Smooth muscle cell (in vitro differentiated cells): Measurements from ENCODE around the gene KLK14. TPM values are rescaled to one million over a fixed set of nuclear protein-coding genes. Genes with fewer than 3 reads are reported as not detected.

Experiments used
- DNase-seq: peaks from one replicate; lab custom pipeline; 2025; ENCODE audit not compliant: unreplicated experiment; lab: John Stamatoyannopoulos, UW
- H2AFZ ChIP-seq: fragments of 200-600 bp; sonication (generic); 2 replicates; pipeline ENCODE4 v1.6.0; 2016; ENCODE audit warnings: antibody characterized with exemption, low read depth, mild to moderate bottlenecking
- H3F3A ChIP-seq: fragments of 200-600 bp; sonication (generic); 2 replicates; pipeline ENCODE4 v1.6.0; 2017; ENCODE audit warnings: antibody characterized with exemption, low read depth
- H3K27ac ChIP-seq: fragments of 200-600 bp; sonication (generic); 2 replicates; pipeline ENCODE4 v1.5.1; 2016; ENCODE audit warnings: low read depth, mild to moderate bottlenecking
- H3K27me3 ChIP-seq: fragments of 200-600 bp; sonication (generic); 2 replicates; pipeline ENCODE4 v1.6.1; 2016; ENCODE audit warnings: low read depth, mild to moderate bottlenecking
- H3K36me3 ChIP-seq: fragments of 200-600 bp; sonication (generic); 2 replicates; pipeline ENCODE4 v1.5.1; 2016; ENCODE audit warnings: low read depth
- H3K4me1 ChIP-seq: fragments of 200-600 bp; sonication (generic); 2 replicates; pipeline ENCODE4 v1.5.1; 2016; ENCODE audit warnings: low read depth
- H3K4me2 ChIP-seq: fragments of 200-600 bp; sonication (generic); 2 replicates; pipeline ENCODE4 v1.6.0; 2016; ENCODE audit warnings: mild to moderate bottlenecking
- H3K4me3 ChIP-seq: fragments of 200-600 bp; sonication (generic); 2 replicates; pipeline ENCODE4 v1.5.1; 2016; ENCODE audit warnings: mild to moderate bottlenecking
- H3K79me2 ChIP-seq: fragments of 200-600 bp; sonication (generic); 2 replicates; pipeline ENCODE4 v1.6.0; 2016; ENCODE audit warnings: low read depth, mild to moderate bottlenecking
- H3K9ac ChIP-seq: fragments of 200-600 bp; sonication (generic); 2 replicates; pipeline ENCODE4 v1.6.0; 2016; ENCODE audit warnings: low read depth
- H3K9me3 ChIP-seq: fragments of 200-600 bp; sonication (generic); replicated peaks from 2 replicates; pipeline ENCODE4 v1.5.1; 2016; ENCODE audit warnings: low read depth
- H4K20me1 ChIP-seq: fragments of 200-600 bp; sonication (generic); 2 replicates; pipeline ENCODE4 v1.6.0; 2016; ENCODE audit warnings: low read depth
- CTCF ChIP-seq: fragments of 200-600 bp; sonication (generic); IDR thresholded peaks from 2 replicates; pipeline ENCODE4 v1.5.1; 2017; ENCODE audit warnings: borderline replicate concordance, mild to moderate bottlenecking, antibody characterized with exemption; ENCODE audit not compliant: insufficient read depth, poor library complexity, severe bottlenecking
- WGBS: methylation state at CpG from one replicate; pipeline ENCODE4 v1.1.7; 2016; ENCODE audit warnings: low lambda C conversion rate; 5-methylcytosine and 5-hydroxymethylcytosine counted together
- polyA plus RNA-seq: library from polyadenylated mRNA; unstranded; fragments of >200 nt; fragmentation: Nextera tagmentation; extraction: Ambion mirVana; gene quantifications from 2 replicates; pipeline ENCODE4 v1.2.1, GENCODE V29; 2016
- total RNA-seq: library from RNA; depleted of rRNA; stranded (reverse); fragments of >200 nt; gene quantifications from 2 replicates; pipeline ENCODE4 v1.2.3, GENCODE V29; 2014

KLK14 gene
- total and polyA plus RNA-seq, 2 experiments from 2014 or later, result 7.7 to 12.3 TPM

GRCh38 chr19:51078731-51079130 is 4.0 kb downstream of the KLK14 start:
- Histone ChIP-seq H2AFZ (no peak overlapping the region), H3K9me3 (no peaks in the 10 kb centered on the region), H3K79me2 (no peaks in the 10 kb centered on the region), H3K9ac (no peak overlapping the region), H3F3A (no peaks in the 10 kb centered on the region), H3K4me2 (no peak overlapping the region), H3K27ac (no peak overlapping the region), H4K20me1 (no peaks in the 10 kb centered on the region), H3K4me1 (no peaks in the 10 kb centered on the region), H3K4me3 (no peak overlapping the region), H3K27me3 (peaks cover 10% of the 10 kb centered on the region), H3K36me3 (no peaks in the 10 kb centered on the region)
- DNase-seq, result no peak
- TF ChIP-seq CTCF, result no peak
- 88% methylated on average over 6 of the region's 6 CpGs for WGBS

DNA sequence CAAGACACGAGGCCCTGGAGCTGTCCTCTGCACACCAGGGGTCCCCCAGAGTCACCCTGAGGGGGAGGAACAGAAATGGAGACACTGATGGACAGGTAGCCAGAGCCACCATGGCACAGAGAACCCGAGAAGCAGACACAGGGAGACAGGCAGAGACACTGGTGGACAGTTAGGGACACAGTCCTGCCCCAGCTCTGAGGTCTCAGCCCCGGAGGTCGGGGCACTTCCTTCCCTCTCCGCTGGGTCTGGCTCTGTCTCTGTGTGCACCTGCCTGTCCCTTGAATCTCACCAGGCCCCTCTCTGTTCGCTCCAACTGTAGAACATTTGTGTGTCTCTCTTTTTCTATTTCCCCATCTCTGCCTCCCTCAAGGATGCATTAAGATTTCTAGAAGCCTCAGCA is 4.6 kb downstream of the KLK14 start:
- TF ChIP-seq CTCF, result no peak
- no peaks in the 10 kb centered on the region for H3K79me2 ChIP-seq
- WGBS, result 96% methylated on average over 6 of the region's 6 CpGs

GRCh38 chr19:51076631-51077213 is 6.0 kb downstream of the KLK14 start:
- Histone ChIP-seq H3K36me3 (no peaks in the 10 kb centered on the region), H2AFZ (no peak overlapping the region), H3K4me1 (no peaks in the 10 kb centered on the region), H3K9ac (no peak overlapping the region), H3K27me3 (no peaks in the 10 kb centered on the region), H4K20me1 (no peaks in the 10 kb centered on the region), H3K27ac (no peak overlapping the region), H3K79me2 (no peaks in the 10 kb centered on the region), H3F3A (no peaks in the 10 kb centered on the region), H3K9me3 (no peaks in the 10 kb centered on the region), H3K4me2 (no peak overlapping the region), H3K4me3 (no peak overlapping the region)
- no peak for TF ChIP-seq CTCF
- 86% methylated on average over 14 of the region's 14 CpGs for WGBS
- no peak for DNase-seq

More for the DNA sequence above, 4.6 kb downstream of the KLK14 start:
- Histone ChIP-seq H3K27me3 (peaks cover 5% of the 10 kb centered on the region), H3K36me3 (no peaks in the 10 kb centered on the region), H3K9me3 (no peaks in the 10 kb centered on the region), H4K20me1 (no peaks in the 10 kb centered on the region), H2AFZ (no peak overlapping the region), H3K27ac (no peak overlapping the region), H3K4me1 (no peaks in the 10 kb centered on the region), H3K4me3 (no peak overlapping the region), H3K4me2 (no peak overlapping the region), H3K9ac (no peak overlapping the region), H3F3A (no peaks in the 10 kb centered on the region)
- DNase-seq, result no peak

DNA sequence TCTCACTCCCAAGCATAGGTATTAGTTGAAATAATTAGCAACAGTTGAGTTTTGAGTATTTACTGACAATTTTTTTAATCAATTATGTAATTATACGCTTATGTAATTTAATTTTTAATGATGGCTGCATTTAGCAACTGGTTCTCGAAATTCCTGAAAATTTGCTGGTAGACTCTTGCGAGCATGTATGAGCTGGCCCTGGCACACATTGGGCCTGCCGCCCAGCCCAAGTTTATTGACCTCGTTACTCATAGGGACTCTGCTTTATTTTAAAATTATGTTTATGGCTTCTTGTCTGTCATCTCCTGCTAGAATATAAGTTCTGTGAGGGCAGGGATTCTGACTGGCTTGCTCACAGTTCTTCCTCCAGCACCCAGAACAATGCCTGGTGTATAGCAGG is 6.7 kb downstream of the KLK14 start:
- Histone ChIP-seq H3K79me2 (no peaks in the 10 kb centered on the region), H2AFZ (no peak overlapping the region), H3K27ac (no peak overlapping the region), H3K9me3 (no peaks in the 10 kb centered on the region), H3K36me3 (no peaks in the 10 kb centered on the region), H3F3A (no peaks in the 10 kb centered on the region), H3K27me3 (no peaks in the 10 kb centered on the region), H3K4me3 (no peak overlapping the region), H3K9ac (no peak overlapping the region), H3K4me2 (no peak overlapping the region), H3K4me1 (no peaks in the 10 kb centered on the region), H4K20me1 (no peaks in the 10 kb centered on the region)
- no peak for DNase-seq
- TF ChIP-seq CTCF, result no peak
- 88% methylated on average over 5 of the region's 5 CpGs for WGBS
